Liver (tissue), 9 donors: ENCODE data around the gene EXOC5. TPM values are rescaled to one million over a fixed set of nuclear protein-coding genes. Genes with fewer than 3 reads are reported as not detected.

Experiments used
- DNase-seq: peaks from one replicate; pipeline ENCODE4 v3.0.0-alpha.2; 2017; ENCODE audit warnings: low spot score
- H3K27ac ChIP-seq, 2 donors: one replicate each; pipeline ENCODE4 v1.7.0; 2013; ENCODE audit warnings: inconsistent platforms in 2 of 2, low read length in 2 of 2, control low read depth in 1 of 2, low read depth in 1 of 2, mild to moderate bottlenecking in 1 of 2
- H3K27me3 ChIP-seq, 4 donors: one replicate each; pipeline versions ENCODE4 v1.6.1 to v1.7.0; 2013; ENCODE audit warnings: low read length in 3 of 4, inconsistent platforms in 1 of 4, mild to moderate bottlenecking in 1 of 4, moderate library complexity in 1 of 4; ENCODE audit not compliant: control insufficient read depth in 4 of 4, insufficient read depth in 4 of 4
- H3K36me3 ChIP-seq, 4 donors: one replicate each; pipeline versions ENCODE4 v1.6.1 to v1.7.0; 2013; ENCODE audit warnings: low read length in 3 of 4, mild to moderate bottlenecking in 3 of 4, low read depth in 1 of 4, moderate library complexity in 1 of 4; ENCODE audit not compliant: control insufficient read depth in 4 of 4, insufficient read depth in 3 of 4
- H3K4me1 ChIP-seq, 4 donors: one replicate each; pipeline versions ENCODE4 v1.6.1 to v1.7.0; 2013; ENCODE audit warnings: low read length in 3 of 4, mild to moderate bottlenecking in 3 of 4, moderate library complexity in 1 of 4; ENCODE audit not compliant: control insufficient read depth in 4 of 4, insufficient read depth in 4 of 4
- H3K4me3 ChIP-seq, 3 donors: one replicate each; pipeline versions ENCODE4 v1.6.1 to v1.7.0; 2013; ENCODE audit warnings: low read length in 3 of 3, control low read depth in 1 of 3, low read depth in 1 of 3, mild to moderate bottlenecking in 1 of 3
- H3K9ac ChIP-seq, 2 donors: one replicate each; pipeline ENCODE4 v1.7.0; 2013; ENCODE audit warnings: low read length in 2 of 2, mild to moderate bottlenecking in 2 of 2, moderate library complexity in 2 of 2, control low read depth in 1 of 2, low read depth in 1 of 2
- H3K9me3 ChIP-seq, 4 donors: one replicate each; pipeline versions ENCODE4 v1.6.1 to v1.7.0; 2013; ENCODE audit warnings: low read length in 3 of 4; ENCODE audit not compliant: control insufficient read depth in 4 of 4
- FOXA2 ChIP-seq: IDR thresholded peaks from 2 replicates; pipeline ENCODE4 v1.6.1; 2016; ENCODE audit warnings: antibody characterized with exemption
- GABPA ChIP-seq, 2 donors: IDR thresholded peaks in 1 of 2; conservative IDR thresholded peaks in 1 of 2; 2 replicates each; pipeline ENCODE4 v1.6.1; 2016; ENCODE audit warnings: antibody characterized with exemption in 2 of 2, mild to moderate bottlenecking in 1 of 2, moderate library complexity in 1 of 2
- HNF4A ChIP-seq, 2 donors: conservative IDR thresholded peaks; 2 replicates each; pipeline ENCODE4 v1.6.1; 2016; ENCODE audit warnings: antibody characterized with exemption in 2 of 2, mild to moderate bottlenecking in 2 of 2
- HNF4G ChIP-seq: IDR thresholded peaks from 2 replicates; pipeline ENCODE4 v1.6.1; 2016; ENCODE audit warnings: antibody characterized with exemption
- JUND ChIP-seq, 2 donors: IDR thresholded peaks; 2 replicates each; pipeline ENCODE4 v1.6.1; 2016; ENCODE audit warnings: antibody characterized with exemption in 2 of 2
- RAD21 ChIP-seq, 2 donors: IDR thresholded peaks; 2 replicates each; pipeline ENCODE4 v1.6.1; 2016; ENCODE audit warnings: antibody characterized with exemption in 2 of 2, mild to moderate bottlenecking in 2 of 2
- RXRA ChIP-seq, 2 donors: IDR thresholded peaks; 2 replicates each; pipeline ENCODE4 v1.6.1; 2017 to 2018; ENCODE audit warnings: antibody characterized with exemption in 2 of 2, mild to moderate bottlenecking in 1 of 2
- TAF1 ChIP-seq: conservative IDR thresholded peaks from 2 replicates; pipeline ENCODE4 v1.6.1; 2016; ENCODE audit warnings: antibody characterized with exemption, mild to moderate bottlenecking
- WGBS: extraction: QIAGEN DNeasy Blood & Tissue Kit; methylation state at CpG from one replicate; pipeline ENCODE4 v1.1.7; 2013; 5-methylcytosine and 5-hydroxymethylcytosine counted together
- polyA plus RNA-seq, 2 donors: library from polyadenylated mRNA; stranded (reverse) in 1 of 2; unstranded in 1 of 2; fragments of 200-250 nt in 1 of 2; fragments of >200 nt in 1 of 2; fragmentation: Nextera tagmentation in 1 of 2; extraction: Ambion mirVana in 1 of 2; gene quantifications; one replicate each; pipeline versions ENCODE4 v1.2.1 to v1.2.3, GENCODE V29; 2013 to 2015
- total RNA-seq, 2 donors: library from RNA; depleted of rRNA; stranded (reverse); fragments of >200 nt; gene quantifications; one replicate each; pipeline ENCODE4 v1.2.3, GENCODE V29; 2014
- TF ChIP-seq, protein P1 (sequence below): IDR thresholded peaks from 2 replicates; pipeline ENCODE4 v1.6.1; 2016; ENCODE audit warnings: antibody characterized with exemption
- TF ChIP-seq, protein P2 (sequence below): IDR thresholded peaks from 2 replicates; pipeline ENCODE4 v1.6.1; 2016; ENCODE audit warnings: antibody characterized with exemption, mild to moderate bottlenecking
- TF ChIP-seq, protein P3 (sequence below): IDR thresholded peaks from 2 replicates; pipeline ENCODE4 v1.6.1; 2016; ENCODE audit warnings: antibody characterized with exemption
- TF ChIP-seq, protein P4 (sequence below): fragments of 150-350 bp; IDR thresholded peaks from 2 replicates; pipeline ENCODE4 v1.5.1; 2017; ENCODE audit warnings: improper control_type of control experiment, low read depth, low read length; ENCODE audit not compliant: missing input control
- TF ChIP-seq, protein P5 (sequence below): IDR thresholded peaks from 2 replicates; pipeline ENCODE4 v1.6.1; 2016; ENCODE audit warnings: antibody characterized with exemption
- donor health status: healthy.
- donor health status: healthy.
- donor health status: healthy.
- donor health status: healthy.
- donor health status: healthy.

Gene EXOC5
- total and polyA plus RNA-seq, 4 donors, result 7.9 to 28.9 (median 20.8) TPM

DNA sequence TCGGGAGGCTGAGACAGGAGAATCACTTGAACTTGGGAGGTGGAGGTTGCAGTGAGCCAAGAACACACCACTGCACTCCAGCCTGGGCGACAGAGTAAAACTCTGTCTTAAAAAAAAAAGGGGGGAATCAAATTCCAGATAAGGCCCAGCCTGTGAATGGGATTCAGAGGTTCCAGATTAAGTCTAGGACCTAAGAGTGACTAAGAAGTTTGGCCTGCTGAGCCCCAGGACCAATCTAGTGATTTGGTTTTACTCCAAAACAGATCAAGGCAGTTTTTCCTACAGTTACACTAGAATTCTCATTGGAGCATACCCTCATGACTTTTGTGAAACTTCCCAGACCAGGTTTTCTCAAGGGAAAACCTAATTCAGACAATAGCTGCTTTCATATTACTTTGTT, 22.8 kb downstream of the EXOC5 start:
- Histone ChIP-seq H3K9ac (no peak overlapping the region), H3K9me3 (no peaks in the 10 kb centered on the region), H3K4me3 (no peak overlapping the region), H3K27ac (no peak overlapping the region), H3K36me3 (peaks cover 0 to 4% (median 2%) of the 10 kb centered on the region in 4 donors), H3K27me3 (no peaks in the 10 kb centered on the region), H3K4me1 (no peaks in the 10 kb centered on the region)
- 96% methylated on average over 2 of the region's 2 CpGs for WGBS
- no peak for DNase-seq
- TF ChIP-seq, protein P1, sequence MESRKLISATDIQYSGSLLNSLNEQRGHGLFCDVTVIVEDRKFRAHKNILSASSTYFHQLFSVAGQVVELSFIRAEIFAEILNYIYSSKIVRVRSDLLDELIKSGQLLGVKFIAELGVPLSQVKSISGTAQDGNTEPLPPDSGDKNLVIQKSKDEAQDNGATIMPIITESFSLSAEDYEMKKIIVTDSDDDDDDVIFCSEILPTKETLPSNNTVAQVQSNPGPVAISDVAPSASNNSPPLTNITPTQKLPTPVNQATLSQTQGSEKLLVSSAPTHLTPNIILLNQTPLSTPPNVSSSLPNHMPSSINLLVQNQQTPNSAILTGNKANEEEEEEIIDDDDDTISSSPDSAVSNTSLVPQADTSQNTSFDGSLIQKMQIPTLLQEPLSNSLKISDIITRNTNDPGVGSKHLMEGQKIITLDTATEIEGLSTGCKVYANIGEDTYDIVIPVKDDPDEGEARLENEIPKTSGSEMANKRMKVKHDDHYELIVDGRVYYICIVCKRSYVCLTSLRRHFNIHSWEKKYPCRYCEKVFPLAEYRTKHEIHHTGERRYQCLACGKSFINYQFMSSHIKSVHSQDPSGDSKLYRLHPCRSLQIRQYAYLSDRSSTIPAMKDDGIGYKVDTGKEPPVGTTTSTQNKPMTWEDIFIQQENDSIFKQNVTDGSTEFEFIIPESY, result no peak
- no peak for TF ChIP-seq RAD21 (IDR thresholded peaks at IDR 0.05)
- TF ChIP-seq TAF1, result no peak

DNA sequence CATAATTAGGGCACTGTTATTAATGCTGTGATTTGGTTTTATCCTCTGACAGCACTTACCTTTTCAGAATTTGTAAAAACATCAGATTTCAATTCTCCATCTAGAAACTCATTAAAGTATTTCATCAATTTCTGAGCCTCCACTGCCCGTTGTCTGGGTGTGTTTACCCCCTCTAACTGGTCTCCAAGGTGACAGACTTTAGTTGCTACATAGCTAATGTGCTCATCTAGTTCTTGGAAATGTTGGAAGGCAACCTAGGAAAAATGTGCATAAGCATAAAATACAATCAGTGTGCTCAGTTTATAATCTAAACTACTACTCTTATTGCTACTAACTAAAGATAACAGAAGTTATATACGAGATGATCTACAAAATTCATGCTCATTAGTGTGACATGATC, 24.6 kb downstream of the EXOC5 start:
- DNase-seq, result no peak
- H3K9ac ChIP-seq, result no peak overlapping the region
- no peaks in the 10 kb centered on the region for H3K27me3 ChIP-seq
- H3K36me3 ChIP-seq, result peaks cover 0 to 4% (median 2%) of the 10 kb centered on the region in 4 donors
- no peak overlapping the region for H3K27ac ChIP-seq
- WGBS, result 68% methylated on average over 2 of the region's 2 CpGs
- no peaks in the 10 kb centered on the region for H3K9me3 ChIP-seq
- H3K4me3 ChIP-seq, result no peak overlapping the region
- H3K4me1 ChIP-seq, result no peaks in the 10 kb centered on the region
- TF ChIP-seq FOXA2 (no peak), GABPA (IDR thresholded peaks at IDR 0.05 in 1 of 2, conservative IDR thresholded peaks at IDR 0.05 in 1 of 2) (no peak), JUND (IDR thresholded peaks at IDR 0.05) (no peak), RAD21 (IDR thresholded peaks at IDR 0.05) (no peak), HNF4G (no peak), HNF4A (conservative IDR thresholded peaks at IDR 0.05) (no peak), RXRA (IDR thresholded peaks at IDR 0.05) (no peak)
- TF ChIP-seq, protein P2, sequence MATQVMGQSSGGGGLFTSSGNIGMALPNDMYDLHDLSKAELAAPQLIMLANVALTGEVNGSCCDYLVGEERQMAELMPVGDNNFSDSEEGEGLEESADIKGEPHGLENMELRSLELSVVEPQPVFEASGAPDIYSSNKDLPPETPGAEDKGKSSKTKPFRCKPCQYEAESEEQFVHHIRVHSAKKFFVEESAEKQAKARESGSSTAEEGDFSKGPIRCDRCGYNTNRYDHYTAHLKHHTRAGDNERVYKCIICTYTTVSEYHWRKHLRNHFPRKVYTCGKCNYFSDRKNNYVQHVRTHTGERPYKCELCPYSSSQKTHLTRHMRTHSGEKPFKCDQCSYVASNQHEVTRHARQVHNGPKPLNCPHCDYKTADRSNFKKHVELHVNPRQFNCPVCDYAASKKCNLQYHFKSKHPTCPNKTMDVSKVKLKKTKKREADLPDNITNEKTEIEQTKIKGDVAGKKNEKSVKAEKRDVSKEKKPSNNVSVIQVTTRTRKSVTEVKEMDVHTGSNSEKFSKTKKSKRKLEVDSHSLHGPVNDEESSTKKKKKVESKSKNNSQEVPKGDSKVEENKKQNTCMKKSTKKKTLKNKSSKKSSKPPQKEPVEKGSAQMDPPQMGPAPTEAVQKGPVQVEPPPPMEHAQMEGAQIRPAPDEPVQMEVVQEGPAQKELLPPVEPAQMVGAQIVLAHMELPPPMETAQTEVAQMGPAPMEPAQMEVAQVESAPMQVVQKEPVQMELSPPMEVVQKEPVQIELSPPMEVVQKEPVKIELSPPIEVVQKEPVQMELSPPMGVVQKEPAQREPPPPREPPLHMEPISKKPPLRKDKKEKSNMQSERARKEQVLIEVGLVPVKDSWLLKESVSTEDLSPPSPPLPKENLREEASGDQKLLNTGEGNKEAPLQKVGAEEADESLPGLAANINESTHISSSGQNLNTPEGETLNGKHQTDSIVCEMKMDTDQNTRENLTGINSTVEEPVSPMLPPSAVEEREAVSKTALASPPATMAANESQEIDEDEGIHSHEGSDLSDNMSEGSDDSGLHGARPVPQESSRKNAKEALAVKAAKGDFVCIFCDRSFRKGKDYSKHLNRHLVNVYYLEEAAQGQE, result no peak
- TF ChIP-seq, protein P3, sequence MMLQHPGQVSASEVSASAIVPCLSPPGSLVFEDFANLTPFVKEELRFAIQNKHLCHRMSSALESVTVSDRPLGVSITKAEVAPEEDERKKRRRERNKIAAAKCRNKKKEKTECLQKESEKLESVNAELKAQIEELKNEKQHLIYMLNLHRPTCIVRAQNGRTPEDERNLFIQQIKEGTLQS, result no peak
- TF ChIP-seq, protein P4, sequence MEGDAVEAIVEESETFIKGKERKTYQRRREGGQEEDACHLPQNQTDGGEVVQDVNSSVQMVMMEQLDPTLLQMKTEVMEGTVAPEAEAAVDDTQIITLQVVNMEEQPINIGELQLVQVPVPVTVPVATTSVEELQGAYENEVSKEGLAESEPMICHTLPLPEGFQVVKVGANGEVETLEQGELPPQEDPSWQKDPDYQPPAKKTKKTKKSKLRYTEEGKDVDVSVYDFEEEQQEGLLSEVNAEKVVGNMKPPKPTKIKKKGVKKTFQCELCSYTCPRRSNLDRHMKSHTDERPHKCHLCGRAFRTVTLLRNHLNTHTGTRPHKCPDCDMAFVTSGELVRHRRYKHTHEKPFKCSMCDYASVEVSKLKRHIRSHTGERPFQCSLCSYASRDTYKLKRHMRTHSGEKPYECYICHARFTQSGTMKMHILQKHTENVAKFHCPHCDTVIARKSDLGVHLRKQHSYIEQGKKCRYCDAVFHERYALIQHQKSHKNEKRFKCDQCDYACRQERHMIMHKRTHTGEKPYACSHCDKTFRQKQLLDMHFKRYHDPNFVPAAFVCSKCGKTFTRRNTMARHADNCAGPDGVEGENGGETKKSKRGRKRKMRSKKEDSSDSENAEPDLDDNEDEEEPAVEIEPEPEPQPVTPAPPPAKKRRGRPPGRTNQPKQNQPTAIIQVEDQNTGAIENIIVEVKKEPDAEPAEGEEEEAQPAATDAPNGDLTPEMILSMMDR, result no peak
- TF ChIP-seq, protein P5, sequence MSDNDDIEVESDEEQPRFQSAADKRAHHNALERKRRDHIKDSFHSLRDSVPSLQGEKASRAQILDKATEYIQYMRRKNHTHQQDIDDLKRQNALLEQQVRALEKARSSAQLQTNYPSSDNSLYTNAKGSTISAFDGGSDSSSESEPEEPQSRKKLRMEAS, result no peak
